WTC11 (cell line): ENCODE data around the gene TPD52L2. TPM values are rescaled to one million over a fixed set of nuclear protein-coding genes. Genes with fewer than 3 reads are reported as not detected.
A peak's percentile ranks its signal among the peaks of the same experiment; 100 is the strongest.

Experiments used
- ATAC-seq: fragments of 200-7000 bp; cut with Tn5 transposase; 2 replicates; pipeline ENCODE4 v1.10.0; 2021; ENCODE audit warnings: mild to moderate bottlenecking, moderate library complexity
- CTCF ChIA-PET: fragments of 300-600 bp; sonication (Branson Sonifier 250); formaldehyde crosslinking; loops from one replicate; lab custom pipeline; 2021; ENCODE audit warnings: antibody characterized with exemption; lab: Charles Lee
- POLR2A ChIA-PET: fragments of 350-600 bp; sonication (Branson Sonifier 250); formaldehyde crosslinking; loops from one replicate; lab custom pipeline; 2021; ENCODE audit warnings: antibody characterized with exemption; lab: Charles Lee
- DNase-seq: peaks from one replicate; pipeline ENCODE4 v3.0.0; 2021; ENCODE audit warnings: low spot score
- H3K27ac Mint-ChIP-seq: 2 replicates; pipeline ENCODE4 v1.8.0; 2021; ENCODE audit warnings: mixed read lengths
- H3K27me3 Mint-ChIP-seq: 2 replicates; pipeline ENCODE4 v1.8.0; 2021; ENCODE audit warnings: low read depth, mild to moderate bottlenecking, moderate library complexity, mixed read lengths
- H3K36me3 Mint-ChIP-seq: 2 replicates; pipeline ENCODE4 v1.8.0; 2021; ENCODE audit warnings: mixed read lengths
- H3K4me1 Mint-ChIP-seq: 2 replicates; pipeline ENCODE4 v1.8.0; 2022; ENCODE audit warnings: mixed read lengths
- H3K4me3 Mint-ChIP-seq: 2 replicates; pipeline ENCODE4 v1.8.0; 2021; ENCODE audit warnings: mild to moderate bottlenecking, moderate library complexity, mixed read lengths
- H3K9me3 Mint-ChIP-seq: 2 replicates; pipeline ENCODE4 v1.8.0; 2021; ENCODE audit warnings: mixed read lengths
- CREB1 ChIP-seq: sonication (generic); formaldehyde crosslinking; IDR thresholded peaks from 2 replicates; pipeline ENCODE4 v1.8.0; 2023; ENCODE audit warnings: mild to moderate bottlenecking, missing genetic modification reagents
- CREM ChIP-seq: sonication (generic); formaldehyde crosslinking; IDR thresholded peaks from 2 replicates; pipeline ENCODE4 v1.8.1; 2022; ENCODE audit warnings: mild to moderate bottlenecking, missing genetic modification reagents, moderate library complexity
- FOXP1 ChIP-seq: sonication (generic); formaldehyde crosslinking; IDR thresholded peaks from 2 replicates; pipeline ENCODE4 v1.8.0; 2022; ENCODE audit warnings: missing genetic modification reagents, mild to moderate bottlenecking, moderate library complexity, borderline replicate concordance
- GABPB1 ChIP-seq: sonication (generic); formaldehyde crosslinking; IDR thresholded peaks from 2 replicates; pipeline ENCODE4 v1.8.1; 2023; ENCODE audit warnings: mild to moderate bottlenecking, missing genetic modification reagents
- JUN ChIP-seq: sonication (generic); formaldehyde crosslinking; IDR thresholded peaks from 2 replicates; pipeline ENCODE4 v1.8.0; 2023; ENCODE audit warnings: mild to moderate bottlenecking, missing genetic modification reagents
- KAT7 ChIP-seq: sonication (generic); formaldehyde crosslinking; IDR thresholded peaks from 2 replicates; pipeline ENCODE4 v1.8.1; 2023; ENCODE audit warnings: missing genetic modification reagents, mild to moderate bottlenecking, borderline replicate concordance
- MXD4 ChIP-seq: fragments of 250-450 bp; sonication (Bioruptor Pico); IDR thresholded peaks from 2 replicates; pipeline ENCODE4 v1.8.0; 2021; ENCODE audit warnings: mild to moderate bottlenecking, moderate library complexity, borderline replicate concordance
- NFE2L1 ChIP-seq: sonication (generic); formaldehyde crosslinking; IDR thresholded peaks from 2 replicates; pipeline ENCODE4 v1.8.1; 2023; ENCODE audit warnings: missing genetic modification reagents
- NFYB ChIP-seq: sonication (generic); formaldehyde crosslinking; conservative IDR thresholded peaks from 2 replicates; pipeline ENCODE4 v1.8.0; 2022; ENCODE audit warnings: low read depth, missing genetic modification reagents
- NR3C1 ChIP-seq: sonication (generic); formaldehyde crosslinking; conservative IDR thresholded peaks from 2 replicates; pipeline ENCODE4 v1.8.1; 2023; ENCODE audit warnings: low read depth, mild to moderate bottlenecking, missing genetic modification reagents
- SMAD3 ChIP-seq: sonication (generic); formaldehyde crosslinking; IDR thresholded peaks from 2 replicates; pipeline ENCODE4 v1.8.0; 2022; ENCODE audit warnings: missing genetic modification reagents, mild to moderate bottlenecking, borderline replicate concordance
- SP1 ChIP-seq: sonication (generic); formaldehyde crosslinking; conservative IDR thresholded peaks from 2 replicates; pipeline ENCODE4 v1.8.1; 2022; ENCODE audit warnings: missing genetic modification reagents
- ZBTB21 ChIP-seq: sonication (generic); formaldehyde crosslinking; IDR thresholded peaks from 2 replicates; pipeline ENCODE4 v1.8.1; 2023; ENCODE audit warnings: mild to moderate bottlenecking, missing genetic modification reagents, borderline replicate concordance
- ZNF232 ChIP-seq: sonication (generic); formaldehyde crosslinking; IDR thresholded peaks from 2 replicates; pipeline ENCODE4 v1.8.0; 2022; ENCODE audit warnings: mild to moderate bottlenecking, missing genetic modification reagents
- ZNF263 ChIP-seq: sonication (generic); formaldehyde crosslinking; IDR thresholded peaks from 2 replicates; pipeline ENCODE4 v1.8.1; 2022; ENCODE audit warnings: low read depth, mild to moderate bottlenecking, moderate library complexity, missing genetic modification reagents
- ZNF396 ChIP-seq: fragments of 250-450 bp; sonication (Bioruptor Pico); IDR thresholded peaks from 2 replicates; pipeline ENCODE4 v1.8.0; 2021; ENCODE audit warnings: mild to moderate bottlenecking, moderate library complexity, borderline replicate concordance
- total RNA-seq: library from RNA; stranded (reverse); gene quantifications from 3 replicates; pipeline ENCODE4 v1.2.3, GENCODE V29; 2021
- TF ChIP-seq, protein P1 (sequence below): fragments of 250-450 bp; sonication (Bioruptor Pico); IDR thresholded peaks from 2 replicates; pipeline ENCODE4 v1.8.0; 2021; ENCODE audit warnings: mild to moderate bottlenecking
- TF ChIP-seq, protein P2 (sequence below): sonication (generic); formaldehyde crosslinking; IDR thresholded peaks from 2 replicates; pipeline ENCODE4 v1.8.1; 2023; ENCODE audit warnings: mild to moderate bottlenecking, missing genetic modification reagents
- TF ChIP-seq, protein P3 (sequence below): sonication (generic); formaldehyde crosslinking; IDR thresholded peaks from 2 replicates; pipeline ENCODE4 v1.8.0; 2022; ENCODE audit warnings: mild to moderate bottlenecking, missing genetic modification reagents
- TF ChIP-seq, protein P4 (sequence below): sonication (generic); formaldehyde crosslinking; IDR thresholded peaks from 2 replicates; pipeline ENCODE4 v1.8.1; 2022; ENCODE audit warnings: mild to moderate bottlenecking, missing genetic modification reagents, moderate library complexity, borderline replicate concordance
- TF ChIP-seq, protein P5 (sequence below): sonication (generic); formaldehyde crosslinking; IDR thresholded peaks from 2 replicates; pipeline ENCODE4 v1.8.1; 2023; ENCODE audit warnings: mild to moderate bottlenecking, missing genetic modification reagents, moderate library complexity
- TF ChIP-seq, protein P6 (sequence below): fragments of 200-600 bp; IDR thresholded peaks from 2 replicates; pipeline ENCODE4 v1.8.0; 2022; ENCODE audit warnings: antibody characterized with exemption

Gene TPD52L2
- total RNA-seq, 1 experiment from 2014 or later, result 80.8 TPM

DNA sequence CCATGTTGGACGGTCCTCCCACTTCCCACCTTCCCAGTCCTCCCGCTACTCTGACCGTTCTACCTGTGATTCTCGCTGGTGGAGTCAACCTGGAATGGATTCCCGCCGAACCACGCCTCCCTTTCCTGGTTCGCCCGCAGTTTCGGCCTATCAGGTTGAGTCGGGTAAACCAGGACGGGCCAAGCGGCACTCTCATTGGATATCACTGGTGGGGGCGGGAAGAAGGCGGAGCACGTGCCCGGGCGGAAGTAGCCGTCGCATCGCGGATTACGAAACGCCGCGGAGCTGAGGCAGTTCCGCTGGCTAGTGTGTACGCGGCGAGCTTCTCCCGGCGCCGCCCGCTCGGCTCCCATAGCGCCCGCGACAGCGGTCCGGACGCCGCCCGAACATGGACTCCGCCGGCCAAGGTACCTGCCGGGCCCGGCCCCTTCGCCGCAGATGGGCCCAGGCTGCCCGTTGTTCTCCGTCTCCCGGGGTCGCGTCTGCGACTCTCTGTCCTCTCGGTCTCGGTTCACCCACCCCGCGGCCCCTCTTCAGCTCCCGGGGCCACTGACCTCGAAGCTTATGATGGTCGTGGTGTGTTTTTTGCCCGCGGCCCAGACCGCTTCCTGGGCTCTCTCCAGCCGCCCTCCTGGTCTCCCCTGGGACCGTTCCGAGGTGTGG, at the start of gene TPD52L2 (continued):
- peak; percentile 78; the same call in 1 of the 2 replicates for TF ChIP-seq CREB1 (CRISPR knock-in tag)
- TF ChIP-seq SMAD3 (CRISPR knock-in tag), result no peak
- peak; percentile 98 for TF ChIP-seq SP1 (CRISPR knock-in tag)
- TF ChIP-seq, protein P1, sequence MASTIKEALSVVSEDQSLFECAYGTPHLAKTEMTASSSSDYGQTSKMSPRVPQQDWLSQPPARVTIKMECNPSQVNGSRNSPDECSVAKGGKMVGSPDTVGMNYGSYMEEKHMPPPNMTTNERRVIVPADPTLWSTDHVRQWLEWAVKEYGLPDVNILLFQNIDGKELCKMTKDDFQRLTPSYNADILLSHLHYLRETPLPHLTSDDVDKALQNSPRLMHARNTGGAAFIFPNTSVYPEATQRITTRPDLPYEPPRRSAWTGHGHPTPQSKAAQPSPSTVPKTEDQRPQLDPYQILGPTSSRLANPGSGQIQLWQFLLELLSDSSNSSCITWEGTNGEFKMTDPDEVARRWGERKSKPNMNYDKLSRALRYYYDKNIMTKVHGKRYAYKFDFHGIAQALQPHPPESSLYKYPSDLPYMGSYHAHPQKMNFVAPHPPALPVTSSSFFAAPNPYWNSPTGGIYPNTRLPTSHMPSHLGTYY (CRISPR knock-in tag), result no peak
- TF ChIP-seq ZNF263 (CRISPR knock-in tag), result peak; percentile 81
- TF ChIP-seq, protein P2, sequence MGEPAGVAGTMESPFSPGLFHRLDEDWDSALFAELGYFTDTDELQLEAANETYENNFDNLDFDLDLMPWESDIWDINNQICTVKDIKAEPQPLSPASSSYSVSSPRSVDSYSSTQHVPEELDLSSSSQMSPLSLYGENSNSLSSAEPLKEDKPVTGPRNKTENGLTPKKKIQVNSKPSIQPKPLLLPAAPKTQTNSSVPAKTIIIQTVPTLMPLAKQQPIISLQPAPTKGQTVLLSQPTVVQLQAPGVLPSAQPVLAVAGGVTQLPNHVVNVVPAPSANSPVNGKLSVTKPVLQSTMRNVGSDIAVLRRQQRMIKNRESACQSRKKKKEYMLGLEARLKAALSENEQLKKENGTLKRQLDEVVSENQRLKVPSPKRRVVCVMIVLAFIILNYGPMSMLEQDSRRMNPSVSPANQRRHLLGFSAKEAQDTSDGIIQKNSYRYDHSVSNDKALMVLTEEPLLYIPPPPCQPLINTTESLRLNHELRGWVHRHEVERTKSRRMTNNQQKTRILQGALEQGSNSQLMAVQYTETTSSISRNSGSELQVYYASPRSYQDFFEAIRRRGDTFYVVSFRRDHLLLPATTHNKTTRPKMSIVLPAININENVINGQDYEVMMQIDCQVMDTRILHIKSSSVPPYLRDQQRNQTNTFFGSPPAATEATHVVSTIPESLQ (CRISPR knock-in tag), result no peak
- TF ChIP-seq, protein P3, sequence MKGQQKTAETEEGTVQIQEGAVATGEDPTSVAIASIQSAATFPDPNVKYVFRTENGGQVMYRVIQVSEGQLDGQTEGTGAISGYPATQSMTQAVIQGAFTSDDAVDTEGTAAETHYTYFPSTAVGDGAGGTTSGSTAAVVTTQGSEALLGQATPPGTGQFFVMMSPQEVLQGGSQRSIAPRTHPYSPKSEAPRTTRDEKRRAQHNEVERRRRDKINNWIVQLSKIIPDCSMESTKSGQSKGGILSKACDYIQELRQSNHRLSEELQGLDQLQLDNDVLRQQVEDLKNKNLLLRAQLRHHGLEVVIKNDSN (CRISPR knock-in tag), result peak; percentile 96
- no peak for TF ChIP-seq ZNF232 (CRISPR knock-in tag)
- TF ChIP-seq NFYB (CRISPR knock-in tag), result peak; percentile 97
- TF ChIP-seq ZBTB21 (CRISPR knock-in tag), result peak; percentile 53; the same call in 1 of the 2 replicates
- TF ChIP-seq, protein P4, sequence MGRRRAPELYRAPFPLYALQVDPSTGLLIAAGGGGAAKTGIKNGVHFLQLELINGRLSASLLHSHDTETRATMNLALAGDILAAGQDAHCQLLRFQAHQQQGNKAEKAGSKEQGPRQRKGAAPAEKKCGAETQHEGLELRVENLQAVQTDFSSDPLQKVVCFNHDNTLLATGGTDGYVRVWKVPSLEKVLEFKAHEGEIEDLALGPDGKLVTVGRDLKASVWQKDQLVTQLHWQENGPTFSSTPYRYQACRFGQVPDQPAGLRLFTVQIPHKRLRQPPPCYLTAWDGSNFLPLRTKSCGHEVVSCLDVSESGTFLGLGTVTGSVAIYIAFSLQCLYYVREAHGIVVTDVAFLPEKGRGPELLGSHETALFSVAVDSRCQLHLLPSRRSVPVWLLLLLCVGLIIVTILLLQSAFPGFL (CRISPR knock-in tag), result no peak
- TF ChIP-seq KAT7 (CRISPR knock-in tag), result 0 out of 2 replicates have a peak, but pooled peaks have one; percentile 33
- peak; percentile 49; the same call in 1 of the 2 replicates for TF ChIP-seq FOXP1 (CRISPR knock-in tag)
- TF ChIP-seq GABPB1, result peak; percentile 92
- TF ChIP-seq NFE2L1 (CRISPR knock-in tag), result peak; percentile 17; the same call in 1 of the 2 replicates
- TF ChIP-seq, protein P5, sequence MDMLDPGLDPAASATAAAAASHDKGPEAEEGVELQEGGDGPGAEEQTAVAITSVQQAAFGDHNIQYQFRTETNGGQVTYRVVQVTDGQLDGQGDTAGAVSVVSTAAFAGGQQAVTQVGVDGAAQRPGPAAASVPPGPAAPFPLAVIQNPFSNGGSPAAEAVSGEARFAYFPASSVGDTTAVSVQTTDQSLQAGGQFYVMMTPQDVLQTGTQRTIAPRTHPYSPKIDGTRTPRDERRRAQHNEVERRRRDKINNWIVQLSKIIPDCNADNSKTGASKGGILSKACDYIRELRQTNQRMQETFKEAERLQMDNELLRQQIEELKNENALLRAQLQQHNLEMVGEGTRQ (CRISPR knock-in tag), result peak; percentile 96

DNA sequence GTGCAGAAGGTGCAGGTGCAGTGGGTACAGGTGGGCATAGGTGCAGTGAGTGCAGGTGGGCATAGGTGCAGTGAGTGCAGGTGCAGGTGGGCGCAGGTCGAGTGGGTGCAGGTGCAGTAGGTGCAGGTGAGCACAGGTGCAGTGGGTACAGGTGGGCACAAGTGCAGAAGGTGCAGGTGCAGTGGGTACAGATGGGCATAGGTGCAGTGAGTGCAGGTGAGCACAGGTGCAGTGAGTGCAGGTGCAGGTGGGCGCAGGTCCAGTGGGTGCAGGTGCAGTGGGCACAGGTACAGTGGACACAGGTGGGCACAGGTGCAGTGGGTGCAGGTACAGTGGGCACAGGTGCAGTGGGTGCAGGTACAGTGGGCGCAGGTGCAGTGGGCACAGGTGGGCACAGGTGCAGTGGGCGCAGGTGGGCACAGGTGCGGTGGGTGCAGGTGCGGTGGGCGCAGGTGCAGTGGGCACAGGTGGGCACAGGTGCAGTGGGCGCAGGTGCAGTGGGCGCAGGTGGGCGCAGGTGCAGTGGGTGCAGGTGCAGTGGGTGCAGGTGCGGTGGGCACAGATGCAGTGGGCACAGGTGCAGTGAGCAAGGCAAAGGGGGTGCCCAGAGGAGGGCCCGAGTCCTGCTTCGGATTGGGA, 49.3 kb upstream of the TPD52L2 start:
- ChIA-PET POLR2A (no interaction called here), CTCF (interaction anchor here (0.7 to 1.1 kb wide), 2 partner anchors 13 to 36 kb away, joined by 3 to 4 read pairs; no protein-coding TSS in a partner anchor)
- Mint-ChIP-seq H3K4me1 (peaks cover 2% of the 10 kb centered on the region; the same call in 1 of the 2 replicates), H3K27me3 (no peaks in the 10 kb centered on the region), H3K9me3 (peaks cover 4% of the 10 kb centered on the region; the same call in 1 of the 2 replicates), H3K4me3 (no peak overlapping the region)
- TF ChIP-seq CREB1 (CRISPR knock-in tag) (no peak), JUN (CRISPR knock-in tag) (no peak), CREM (CRISPR knock-in tag) (no peak), ZNF396 (CRISPR knock-in tag) (no peak), MXD4 (no peak), NR3C1 (CRISPR knock-in tag) (no peak)
- TF ChIP-seq, protein P6, sequence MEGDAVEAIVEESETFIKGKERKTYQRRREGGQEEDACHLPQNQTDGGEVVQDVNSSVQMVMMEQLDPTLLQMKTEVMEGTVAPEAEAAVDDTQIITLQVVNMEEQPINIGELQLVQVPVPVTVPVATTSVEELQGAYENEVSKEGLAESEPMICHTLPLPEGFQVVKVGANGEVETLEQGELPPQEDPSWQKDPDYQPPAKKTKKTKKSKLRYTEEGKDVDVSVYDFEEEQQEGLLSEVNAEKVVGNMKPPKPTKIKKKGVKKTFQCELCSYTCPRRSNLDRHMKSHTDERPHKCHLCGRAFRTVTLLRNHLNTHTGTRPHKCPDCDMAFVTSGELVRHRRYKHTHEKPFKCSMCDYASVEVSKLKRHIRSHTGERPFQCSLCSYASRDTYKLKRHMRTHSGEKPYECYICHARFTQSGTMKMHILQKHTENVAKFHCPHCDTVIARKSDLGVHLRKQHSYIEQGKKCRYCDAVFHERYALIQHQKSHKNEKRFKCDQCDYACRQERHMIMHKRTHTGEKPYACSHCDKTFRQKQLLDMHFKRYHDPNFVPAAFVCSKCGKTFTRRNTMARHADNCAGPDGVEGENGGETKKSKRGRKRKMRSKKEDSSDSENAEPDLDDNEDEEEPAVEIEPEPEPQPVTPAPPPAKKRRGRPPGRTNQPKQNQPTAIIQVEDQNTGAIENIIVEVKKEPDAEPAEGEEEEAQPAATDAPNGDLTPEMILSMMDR, result no peak
- TF ChIP-seq, all 79 proteins: peak for 0
- no peak for ATAC-seq
- DNase-seq, result no peak
- Mint-ChIP-seq H3K36me3 (no peaks in the 10 kb centered on the region), H3K27ac (no peak overlapping the region)
